Measurements from ENCODE around the gene NF1. TPM values are rescaled to one million over a fixed set of nuclear protein-coding genes. Genes with fewer than 3 reads are reported as not detected.

NF1 gene
- total RNA-seq, 1 donor from 2014 or later = 66.7 TPM

- no peak for DNase-seq (ENCODE audit: extremely low spot score, unreplicated experiment)
- no peaks in the 10 kb centered on the region for H3K27me3 Mint-ChIP-seq (ENCODE audit: unreplicated experiment)
- peaks cover 20% of the 10 kb centered on the region for H3K36me3 Mint-ChIP-seq (ENCODE audit: unreplicated experiment)
- no peak overlapping the region for H3K4me3 Mint-ChIP-seq (ENCODE audit: unreplicated experiment)
- no peak for TF ChIP-seq CTCF (IDR thresholded peaks at IDR 0.05)
- H3K4me1 Mint-ChIP-seq (ENCODE audit: unreplicated experiment) = peaks cover 8% of the 10 kb centered on the region
- no peaks in the 10 kb centered on the region for H3K9me3 Mint-ChIP-seq (ENCODE audit: unreplicated experiment)
- H3K27ac Mint-ChIP-seq (ENCODE audit: unreplicated experiment) = no peak overlapping the region
These were observed 195.0 kb downstream of the NF1 start for GRCh38 chr17:31289790-31290189.

GRCh38 chr17:31291820-31292219 is 197.0 kb downstream of the NF1 start:
- no peak for TF ChIP-seq CTCF (IDR thresholded peaks at IDR 0.05)
- H3K36me3 Mint-ChIP-seq (ENCODE audit: unreplicated experiment) = peaks cover 18% of the 10 kb centered on the region
- no peak for DNase-seq (ENCODE audit: extremely low spot score, unreplicated experiment)
- no peaks in the 10 kb centered on the region for H3K9me3 Mint-ChIP-seq (ENCODE audit: unreplicated experiment)
- H3K27ac Mint-ChIP-seq (ENCODE audit: unreplicated experiment) = no peak overlapping the region
- no peaks in the 10 kb centered on the region for H3K27me3 Mint-ChIP-seq (ENCODE audit: unreplicated experiment)
- H3K4me1 Mint-ChIP-seq (ENCODE audit: unreplicated experiment) = peaks cover 8% of the 10 kb centered on the region
- H3K4me3 Mint-ChIP-seq (ENCODE audit: unreplicated experiment) = no peak overlapping the region

GRCh38 chr17:31293581-31293980 is 198.8 kb downstream of the NF1 start:
- DNase-seq (ENCODE audit: extremely low spot score, unreplicated experiment) = no peak
- peaks cover 10% of the 10 kb centered on the region for H3K36me3 Mint-ChIP-seq (ENCODE audit: unreplicated experiment)

GRCh38 chr17:31294231-31294630 is 199.5 kb downstream of the NF1 start:
- DNase-seq (ENCODE audit: extremely low spot score, unreplicated experiment) = no peak
- peaks cover 3% of the 10 kb centered on the region for H3K4me1 Mint-ChIP-seq (ENCODE audit: unreplicated experiment)
- no peak for TF ChIP-seq CTCF (IDR thresholded peaks at IDR 0.05)
- H3K9me3 Mint-ChIP-seq (ENCODE audit: unreplicated experiment) = no peaks in the 10 kb centered on the region
- no peaks in the 10 kb centered on the region for H3K27me3 Mint-ChIP-seq (ENCODE audit: unreplicated experiment)
- H3K27ac Mint-ChIP-seq (ENCODE audit: unreplicated experiment) = no peak overlapping the region
- H3K4me3 Mint-ChIP-seq (ENCODE audit: unreplicated experiment) = no peak overlapping the region
- H3K36me3 Mint-ChIP-seq (ENCODE audit: unreplicated experiment) = peaks cover 10% of the 10 kb centered on the region

More at GRCh38 chr17:31293581-31293980, 198.8 kb downstream of the NF1 start:
- H3K4me3 Mint-ChIP-seq (ENCODE audit: unreplicated experiment) = no peak overlapping the region
- no peaks in the 10 kb centered on the region for H3K27me3 Mint-ChIP-seq (ENCODE audit: unreplicated experiment)
- H3K27ac Mint-ChIP-seq (ENCODE audit: unreplicated experiment) = no peak overlapping the region
- H3K4me1 Mint-ChIP-seq (ENCODE audit: unreplicated experiment) = peaks cover 8% of the 10 kb centered on the region
- no peaks in the 10 kb centered on the region for H3K9me3 Mint-ChIP-seq (ENCODE audit: unreplicated experiment)
- TF ChIP-seq CTCF (IDR thresholded peaks at IDR 0.05) = no peak

GRCh38 chr17:31294820-31295488 is 200.2 kb downstream of the NF1 start:
- TF ChIP-seq CTCF (IDR thresholded peaks at IDR 0.05) = no peak
- DNase-seq (ENCODE audit: extremely low spot score, unreplicated experiment) = no peak
- no peaks in the 10 kb centered on the region for H3K9me3 Mint-ChIP-seq (ENCODE audit: unreplicated experiment)
- no peak overlapping the region for H3K27ac Mint-ChIP-seq (ENCODE audit: unreplicated experiment)
- H3K4me3 Mint-ChIP-seq (ENCODE audit: unreplicated experiment) = no peak overlapping the region
- no peaks in the 10 kb centered on the region for H3K4me1 Mint-ChIP-seq (ENCODE audit: unreplicated experiment)
- H3K36me3 Mint-ChIP-seq (ENCODE audit: unreplicated experiment) = peaks cover 10% of the 10 kb centered on the region
- no peaks in the 10 kb centered on the region for H3K27me3 Mint-ChIP-seq (ENCODE audit: unreplicated experiment)

Measured in osteocyte (in vitro differentiated cells).